AG10803 (cell line): Measurements from ENCODE around the gene GYS2.

ENCODE experiments used
- DNase-seq: peaks from one replicate; pipeline ENCODE4 v3.0.0; 2010; ENCODE audit warnings: low read depth
- H3K4me3 ChIP-seq: 2 replicates; pipeline ENCODE4 v1.5.1; 2011; ENCODE audit warnings: mild to moderate bottlenecking, low read length, control low read depth
- TF ChIP-seq, protein P1 (sequence below): conservative IDR thresholded peaks from 2 replicates; pipeline ENCODE4 v1.5.1; 2011; ENCODE audit warnings: mild to moderate bottlenecking, low read length, control low read depth, inconsistent platforms

Gene GYS2

DNA sequence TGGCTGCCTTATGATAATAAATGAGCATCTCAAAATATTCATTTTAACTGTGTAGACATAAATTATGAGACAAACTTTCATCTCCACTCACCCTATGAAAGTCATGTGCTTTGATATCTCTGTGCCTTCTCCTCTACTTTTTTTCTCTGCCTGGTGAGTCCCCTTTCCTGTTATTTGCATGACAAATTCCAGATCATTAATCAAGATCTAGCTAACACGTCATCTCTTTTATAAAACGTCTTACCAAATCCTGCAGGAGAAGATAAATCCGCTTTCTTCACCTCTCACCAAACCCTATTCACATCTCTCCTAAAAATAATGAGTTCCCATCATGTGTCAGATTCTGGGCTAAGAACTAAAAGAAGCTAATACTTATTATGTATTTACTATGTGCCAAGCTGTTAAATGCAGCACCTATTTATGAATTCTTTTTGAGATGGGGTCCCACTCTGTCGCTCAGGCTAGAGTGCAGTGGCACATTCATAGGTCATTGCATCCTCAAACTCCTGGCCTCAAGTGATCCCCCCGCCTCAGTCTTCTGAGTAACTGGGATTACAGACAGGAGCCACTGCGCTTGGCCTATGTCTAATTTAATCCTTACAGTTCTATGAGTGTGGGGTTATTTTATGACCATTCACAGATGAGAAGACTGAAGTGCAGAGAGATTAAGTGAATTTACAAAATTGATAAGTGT, 51.9 kb downstream of the GYS2 start:
- no peak for DNase-seq
- TF ChIP-seq, protein P1, sequence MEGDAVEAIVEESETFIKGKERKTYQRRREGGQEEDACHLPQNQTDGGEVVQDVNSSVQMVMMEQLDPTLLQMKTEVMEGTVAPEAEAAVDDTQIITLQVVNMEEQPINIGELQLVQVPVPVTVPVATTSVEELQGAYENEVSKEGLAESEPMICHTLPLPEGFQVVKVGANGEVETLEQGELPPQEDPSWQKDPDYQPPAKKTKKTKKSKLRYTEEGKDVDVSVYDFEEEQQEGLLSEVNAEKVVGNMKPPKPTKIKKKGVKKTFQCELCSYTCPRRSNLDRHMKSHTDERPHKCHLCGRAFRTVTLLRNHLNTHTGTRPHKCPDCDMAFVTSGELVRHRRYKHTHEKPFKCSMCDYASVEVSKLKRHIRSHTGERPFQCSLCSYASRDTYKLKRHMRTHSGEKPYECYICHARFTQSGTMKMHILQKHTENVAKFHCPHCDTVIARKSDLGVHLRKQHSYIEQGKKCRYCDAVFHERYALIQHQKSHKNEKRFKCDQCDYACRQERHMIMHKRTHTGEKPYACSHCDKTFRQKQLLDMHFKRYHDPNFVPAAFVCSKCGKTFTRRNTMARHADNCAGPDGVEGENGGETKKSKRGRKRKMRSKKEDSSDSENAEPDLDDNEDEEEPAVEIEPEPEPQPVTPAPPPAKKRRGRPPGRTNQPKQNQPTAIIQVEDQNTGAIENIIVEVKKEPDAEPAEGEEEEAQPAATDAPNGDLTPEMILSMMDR = no peak
- no peak overlapping the region for H3K4me3 ChIP-seq

DNA sequence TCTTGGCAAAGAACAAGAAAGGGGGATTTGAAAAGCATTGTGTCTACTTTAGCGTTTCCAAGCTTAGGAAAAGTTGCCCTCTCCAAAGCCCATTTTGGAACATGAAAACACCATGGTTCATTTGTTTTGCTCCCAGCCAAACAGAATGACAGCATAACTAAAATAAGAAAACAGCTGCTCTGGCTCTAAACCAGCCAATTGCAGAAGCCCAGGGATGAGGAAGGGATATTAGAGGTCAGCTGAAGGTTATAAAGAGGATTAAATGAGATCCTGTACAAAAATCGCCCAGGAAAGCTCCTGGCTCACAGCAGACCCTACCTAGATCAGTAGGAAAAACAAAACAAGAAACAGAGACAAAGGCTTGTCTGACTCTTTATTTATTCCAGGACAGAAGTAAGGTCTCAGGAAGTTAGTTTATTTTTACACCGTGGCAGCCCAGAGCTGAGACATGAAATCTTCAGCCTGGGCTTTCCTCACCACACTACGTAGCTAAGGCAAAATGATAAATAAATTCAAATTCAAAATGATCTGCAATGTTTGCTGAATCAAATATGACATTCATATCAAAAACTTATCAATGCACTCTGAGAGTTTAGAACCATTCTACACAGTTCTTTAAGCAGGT, 52.7 kb downstream of the GYS2 start:
- no peak for DNase-seq
- TF ChIP-seq, protein P1 = no peak

DNA sequence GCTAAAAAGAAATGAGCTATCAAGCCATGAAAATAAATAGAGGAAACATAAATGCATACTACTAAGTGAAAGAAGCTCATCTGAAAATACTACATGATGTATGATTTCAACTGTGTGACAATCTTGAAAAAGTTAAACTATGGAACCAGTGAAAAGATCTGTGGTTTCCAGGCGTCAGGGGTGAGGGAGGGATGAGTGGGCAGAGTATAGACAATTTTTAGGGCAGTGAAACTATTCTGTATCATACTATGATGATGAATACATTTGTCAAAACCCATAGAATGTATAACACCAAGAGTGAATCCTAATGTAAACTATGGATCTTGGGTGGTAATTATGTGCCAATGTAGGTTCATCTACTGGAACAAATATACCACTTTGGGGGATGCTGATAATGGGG, 57.2 kb downstream of the GYS2 start:
- TF ChIP-seq, protein P1 = no peak

More for the DNA sequence above, 52.7 kb downstream of the GYS2 start:
- H3K4me3 ChIP-seq = no peak overlapping the region

DNA sequence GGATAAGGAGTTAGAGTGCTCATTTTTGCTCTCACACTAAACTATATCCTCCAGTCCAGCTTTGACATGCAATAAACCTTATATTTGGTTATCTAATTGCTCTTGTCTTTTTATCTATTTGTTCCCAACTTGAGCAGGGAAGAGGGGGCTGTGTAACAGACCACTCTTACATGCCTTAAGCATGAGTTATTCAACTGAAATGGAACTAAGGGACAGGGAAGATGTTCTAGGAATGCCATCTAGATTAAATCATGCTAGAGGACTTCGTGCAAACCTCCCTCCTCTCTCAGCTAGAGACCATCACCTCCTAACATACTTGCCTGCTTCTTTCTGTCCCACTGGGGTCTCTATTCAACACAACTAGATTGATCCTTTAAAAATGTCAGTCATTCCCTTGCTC, 57.9 kb downstream of the GYS2 start:
- TF ChIP-seq, protein P1 = no peak
- DNase-seq = no peak
- no peak overlapping the region for H3K4me3 ChIP-seq

More for the DNA sequence above, 57.2 kb downstream of the GYS2 start:
- no peak for DNase-seq
- no peak overlapping the region for H3K4me3 ChIP-seq

DNA sequence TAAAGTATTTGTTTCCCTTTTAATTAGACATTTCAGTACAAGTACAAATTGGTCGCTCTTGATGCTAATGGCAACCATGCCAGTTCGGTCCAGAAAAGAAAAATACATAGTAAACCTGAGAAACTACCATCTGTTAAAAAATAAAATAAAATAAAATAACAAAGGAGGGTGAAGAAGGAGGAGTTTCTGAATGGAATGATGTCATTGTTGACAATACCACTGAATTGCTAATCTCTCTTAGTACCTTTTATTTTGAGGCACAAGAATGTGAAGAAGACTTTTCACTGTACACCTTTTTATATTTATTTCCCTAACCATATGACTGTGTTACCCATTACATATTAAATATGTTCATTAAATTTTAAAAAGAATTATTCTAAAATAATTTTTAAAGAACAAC, 59.1 kb downstream of the GYS2 start:
- TF ChIP-seq, protein P1 = no peak
- DNase-seq = no peak
- H3K4me3 ChIP-seq = no peak overlapping the region

DNA sequence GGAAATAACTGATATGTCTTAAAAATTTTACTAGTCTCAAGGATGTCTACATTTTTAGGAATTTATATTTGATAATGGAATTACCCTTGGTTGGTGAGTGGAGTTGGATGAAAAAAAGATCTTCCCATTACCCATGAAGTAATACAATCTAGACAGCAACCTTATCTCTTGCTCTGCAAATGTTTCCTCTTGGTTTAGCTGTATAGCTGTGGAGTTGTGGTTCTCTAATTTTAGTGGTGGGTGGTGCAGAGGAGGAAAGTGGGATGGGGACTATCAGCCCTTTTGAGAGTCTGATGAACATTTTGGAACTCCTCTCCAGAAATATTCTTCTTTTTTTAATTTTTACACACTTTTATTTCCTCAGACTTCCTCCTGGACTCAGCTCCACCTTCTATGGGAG, 61.5 kb downstream of the GYS2 start:
- no peak overlapping the region for H3K4me3 ChIP-seq
- no peak for DNase-seq
- TF ChIP-seq, protein P1 = no peak

DNA sequence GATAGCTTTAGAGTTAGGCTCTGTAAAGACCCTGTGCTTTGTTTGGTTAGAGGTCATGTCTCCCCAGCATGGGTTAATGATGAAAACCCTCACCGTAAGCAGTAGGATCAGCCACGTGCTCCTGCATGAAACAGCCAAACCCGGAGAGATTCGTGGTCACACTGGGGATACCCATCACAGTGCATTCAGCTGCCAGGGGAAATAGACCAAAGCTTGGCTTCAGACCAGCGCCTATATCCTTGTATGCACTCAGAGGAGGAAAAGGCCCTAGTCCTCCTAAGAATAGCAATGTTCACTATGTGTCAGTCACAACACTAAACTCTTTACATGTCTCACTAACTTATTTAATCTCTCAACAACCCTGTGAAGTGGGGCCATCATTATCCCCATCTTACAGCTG, 62.2 kb downstream of the GYS2 start:
- no peak for DNase-seq
- TF ChIP-seq, protein P1 = no peak
- H3K4me3 ChIP-seq = no peak overlapping the region
